ENCODE results near the gene CUX1.
"Not testable (repeated sequence)": the region's sequence is repeated elsewhere in the genome, so short reads cannot be mapped to it uniquely, and the experiment has no call there.

CUX1 gene

GRCh38 chr7:101921546-101922489 is 104.4 kb downstream of the CUX1 start:
- not testable (repeated sequence) for DNase-seq

GRCh38 chr7:101922631-101923601 is 105.5 kb downstream of the CUX1 start:
- DNase-seq, result no peak

GRCh38 chr7:101923602-101923985 is 106.2 kb downstream of the CUX1 start:
- DNase-seq, result no peak

DNA sequence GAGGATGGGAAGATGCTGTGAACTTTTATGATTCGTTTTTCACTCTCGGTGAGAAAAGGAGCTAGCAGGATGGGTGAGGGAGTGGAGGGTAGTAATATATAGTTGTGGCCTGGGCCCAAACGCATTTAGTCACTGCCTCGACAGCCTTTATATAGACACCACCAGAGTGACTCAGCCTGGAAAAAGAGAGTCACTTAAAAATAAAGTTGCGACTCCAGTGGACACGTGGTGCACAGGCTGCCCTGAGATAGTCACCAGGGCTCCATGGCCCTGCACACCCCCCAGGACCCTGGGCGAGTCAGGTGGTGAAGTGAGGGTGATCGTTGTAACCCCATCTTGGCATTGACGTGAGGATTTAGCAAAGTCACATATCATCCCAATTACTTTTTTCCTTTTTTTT is 106.7 kb downstream of the CUX1 start:
- DNase-seq, result peak in 1 of 2 donors; percentile 4

DNA sequence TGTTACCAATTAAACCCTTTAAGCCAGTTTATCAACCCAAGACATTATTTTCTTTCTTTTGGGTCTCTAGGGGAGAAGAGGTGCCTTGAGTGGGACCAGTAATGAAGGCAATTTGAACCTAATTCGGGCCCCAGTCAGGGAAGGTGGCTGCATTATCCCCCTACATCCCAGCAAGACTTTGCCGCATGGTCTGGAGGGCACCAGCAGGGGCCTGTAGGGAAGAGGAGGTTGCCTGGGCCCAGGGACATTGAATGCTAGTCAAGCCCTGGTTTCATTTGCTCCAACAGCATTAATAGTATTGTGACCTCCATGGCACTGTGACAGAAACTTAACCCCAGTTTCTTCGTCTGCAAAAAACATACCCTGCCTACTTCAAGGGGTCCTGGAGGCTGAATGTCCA is 108.8 kb downstream of the CUX1 start:
- DNase-seq, result no peak

- DNase-seq, result no peak
Observed at GRCh38 chr7:101927389-101927788, 110.0 kb downstream of the CUX1 start.

GRCh38 chr7:101927802-101928201 is 110.4 kb downstream of the CUX1 start:
- DNase-seq, result no peak

DNA sequence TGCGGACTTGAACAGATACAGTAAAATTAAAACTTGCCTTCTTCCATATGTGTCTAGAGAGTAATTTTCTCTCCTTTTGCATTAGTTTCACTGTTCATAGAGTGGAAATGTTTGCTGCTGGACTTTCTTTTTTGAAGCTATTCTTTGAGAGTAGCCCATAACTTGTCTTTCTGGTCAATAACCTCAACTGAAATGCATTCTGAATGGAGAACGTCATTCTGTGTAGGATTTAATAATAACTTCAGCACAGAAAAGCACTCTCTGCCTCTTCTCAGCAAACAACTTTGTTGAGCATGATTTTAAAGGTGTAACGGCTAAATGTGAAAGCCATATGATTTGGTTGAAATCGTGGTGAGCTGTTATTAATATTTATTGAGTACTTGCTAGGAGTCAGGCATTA is 111.8 kb downstream of the CUX1 start:
- no peak for DNase-seq

- DNase-seq, result not testable (repeated sequence)
Observed at GRCh38 chr7:101929911-101930310, 112.5 kb downstream of the CUX1 start.

DNA sequence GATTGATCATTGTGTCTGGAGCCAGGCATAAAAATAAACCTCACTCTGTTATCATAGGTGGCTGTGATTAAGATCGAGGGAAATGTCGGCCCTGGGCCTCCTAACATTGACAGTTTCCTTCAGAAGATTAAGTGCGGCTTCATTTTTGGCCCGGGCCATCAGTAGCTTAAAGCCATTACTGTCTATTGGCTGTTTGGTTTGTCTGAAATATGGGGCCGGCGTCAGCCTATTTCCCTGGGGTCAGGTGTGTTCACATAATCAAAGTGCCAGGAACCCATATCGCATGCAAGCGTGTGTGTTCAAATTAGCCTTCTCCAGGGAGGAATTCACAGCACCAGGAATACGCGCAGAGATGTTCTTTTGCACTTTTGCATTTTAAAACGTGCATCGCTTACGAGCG is 114.7 kb downstream of the CUX1 start:
- DNase-seq, result no peak

- no peak for DNase-seq
Observed at GRCh38 chr7:101933028-101933427, 115.6 kb downstream of the CUX1 start.

DNA sequence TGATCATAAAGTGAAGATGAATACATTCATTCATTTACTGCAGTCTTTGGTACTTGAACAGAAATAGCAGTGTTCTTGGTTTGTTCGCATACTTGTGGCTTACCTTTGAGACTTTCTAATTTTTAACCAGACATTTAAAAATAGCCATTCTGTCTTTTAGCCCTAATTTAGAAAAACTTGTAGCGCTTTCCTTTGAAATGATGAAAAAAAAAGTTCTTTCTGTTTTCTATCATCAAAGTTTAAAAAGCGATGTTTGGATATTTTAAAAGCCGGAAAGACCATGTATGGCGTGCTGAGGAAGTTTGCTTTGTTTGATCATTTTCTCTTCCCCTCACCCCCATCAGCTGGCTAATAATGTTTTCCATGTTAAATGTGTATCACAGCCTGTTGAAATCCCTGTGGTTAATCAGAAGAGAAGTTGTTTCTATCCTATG is 116.3 kb downstream of the CUX1 start:
- DNase-seq, result no peak

GRCh38 chr7:101934618-101935017 is 117.2 kb downstream of the CUX1 start:
- no peak for DNase-seq

DNA sequence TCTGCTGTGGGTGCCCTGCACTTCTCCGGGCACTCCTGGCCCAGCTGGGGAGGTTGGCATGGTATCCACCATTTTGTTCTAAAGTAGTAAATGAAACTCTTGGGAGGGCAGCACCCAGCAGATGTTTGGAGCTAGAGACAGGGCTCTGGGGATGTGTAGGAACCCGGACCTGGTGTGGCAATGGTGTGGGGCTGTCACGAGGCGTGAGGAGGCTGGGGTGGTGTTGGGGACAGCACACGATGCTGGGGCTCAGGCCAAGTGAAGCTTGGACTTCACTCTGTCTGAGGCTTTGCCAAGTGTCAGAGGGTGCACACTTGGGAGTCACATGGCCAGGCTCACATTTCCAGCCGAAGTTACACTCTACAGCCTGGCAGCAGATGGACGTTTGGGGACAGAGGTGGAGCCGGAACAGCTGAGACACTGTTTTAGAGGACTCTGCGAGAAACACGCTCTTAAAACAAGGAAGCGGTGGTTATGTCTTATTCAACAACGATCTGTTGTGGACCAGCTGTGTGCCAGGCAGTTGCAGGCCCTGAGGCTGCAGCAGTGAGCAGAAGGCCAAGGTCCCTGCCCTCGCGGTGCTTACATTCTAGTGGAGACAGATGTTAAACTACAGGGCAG is 118.2 kb downstream of the CUX1 start:
- DNase-seq, result no peak

DNA sequence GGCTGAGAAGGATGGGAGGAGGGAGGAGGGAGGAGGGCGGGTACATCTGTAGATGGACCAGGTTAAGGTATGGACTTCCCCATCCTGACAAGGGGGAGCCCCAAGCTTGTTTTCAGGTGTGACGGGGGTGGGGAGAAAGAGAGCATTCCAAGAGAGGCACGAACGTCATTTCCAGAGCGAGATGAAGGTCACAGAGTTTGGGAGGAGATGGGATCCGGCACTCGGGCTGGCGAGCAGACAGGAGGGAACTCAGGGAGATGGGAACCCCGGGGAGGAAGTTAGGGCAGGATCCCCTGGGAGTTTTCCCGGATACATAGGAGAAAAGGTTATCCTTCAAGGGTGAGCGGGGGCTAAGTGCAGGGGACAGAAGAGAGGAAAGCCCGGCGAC is 118.8 kb downstream of the CUX1 start:
- no peak for DNase-seq

DNA sequence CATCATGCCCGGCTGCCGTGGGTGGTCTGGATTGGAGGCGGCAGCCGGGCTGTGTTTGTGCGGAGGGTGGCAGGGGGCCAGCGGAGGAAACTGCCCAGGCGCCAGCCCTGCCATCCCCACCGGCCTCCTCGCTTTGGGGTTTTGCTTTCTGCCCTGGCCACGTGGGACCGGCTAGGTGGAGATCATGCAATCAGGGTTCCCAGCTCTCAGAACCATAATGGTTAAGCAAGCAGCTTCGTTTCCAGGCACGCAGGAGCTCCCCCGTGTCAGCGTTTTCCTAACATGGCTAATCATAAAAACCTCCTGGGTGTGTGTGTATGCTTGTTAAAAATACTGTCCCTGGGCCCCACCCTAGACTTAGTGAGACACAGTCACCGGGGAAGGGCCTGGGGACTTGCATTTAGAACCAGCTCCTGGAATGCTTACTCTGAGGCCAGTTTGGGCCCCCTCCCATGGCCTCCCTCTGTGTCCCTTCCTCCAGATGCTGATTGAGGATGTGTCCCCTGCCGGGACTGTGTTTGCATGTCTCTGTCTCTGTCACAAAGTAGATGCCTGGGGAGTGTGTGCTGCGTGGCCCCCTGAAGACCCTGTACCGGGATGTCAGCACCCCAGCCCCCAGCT is 119.3 kb downstream of the CUX1 start:
- DNase-seq, result no peak

DNA sequence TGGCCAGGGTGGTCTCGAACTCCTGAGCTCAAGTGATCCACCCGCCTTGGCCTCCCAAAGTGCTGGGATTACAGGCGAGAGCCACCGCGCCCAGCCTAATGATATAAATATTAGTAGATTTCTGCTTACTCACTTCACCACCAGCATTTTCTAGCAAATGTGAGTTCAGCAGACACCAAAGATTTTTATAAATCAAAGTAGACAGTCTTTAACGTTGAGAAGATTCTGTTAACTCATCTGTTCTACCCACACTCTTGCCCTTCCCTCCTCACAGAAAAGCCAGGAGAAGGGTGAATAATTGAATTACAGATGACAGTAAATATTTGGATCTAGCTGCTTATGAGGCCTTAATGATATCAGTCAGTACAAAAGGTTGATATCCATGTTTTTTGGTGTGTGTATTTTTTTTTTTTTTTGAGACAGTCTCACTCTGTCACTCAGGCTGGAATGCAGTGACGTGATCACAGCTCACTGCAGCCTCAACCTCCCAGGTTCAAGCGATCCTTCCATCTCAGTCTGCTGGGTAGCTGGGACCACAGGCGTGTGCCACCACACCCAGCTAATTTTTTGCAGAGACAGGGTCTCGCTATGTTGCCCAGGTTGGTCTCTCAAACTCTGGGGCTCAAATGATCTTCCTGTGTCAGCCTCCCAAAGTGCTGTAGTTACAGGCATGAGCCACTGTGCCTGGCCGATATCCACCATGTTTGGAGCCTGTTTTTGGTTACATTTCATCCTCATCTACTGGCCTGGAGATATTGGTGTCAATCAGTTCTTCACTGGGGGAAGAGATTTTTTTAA is 120.5 kb downstream of the CUX1 start:
- no peak for DNase-seq

DNA sequence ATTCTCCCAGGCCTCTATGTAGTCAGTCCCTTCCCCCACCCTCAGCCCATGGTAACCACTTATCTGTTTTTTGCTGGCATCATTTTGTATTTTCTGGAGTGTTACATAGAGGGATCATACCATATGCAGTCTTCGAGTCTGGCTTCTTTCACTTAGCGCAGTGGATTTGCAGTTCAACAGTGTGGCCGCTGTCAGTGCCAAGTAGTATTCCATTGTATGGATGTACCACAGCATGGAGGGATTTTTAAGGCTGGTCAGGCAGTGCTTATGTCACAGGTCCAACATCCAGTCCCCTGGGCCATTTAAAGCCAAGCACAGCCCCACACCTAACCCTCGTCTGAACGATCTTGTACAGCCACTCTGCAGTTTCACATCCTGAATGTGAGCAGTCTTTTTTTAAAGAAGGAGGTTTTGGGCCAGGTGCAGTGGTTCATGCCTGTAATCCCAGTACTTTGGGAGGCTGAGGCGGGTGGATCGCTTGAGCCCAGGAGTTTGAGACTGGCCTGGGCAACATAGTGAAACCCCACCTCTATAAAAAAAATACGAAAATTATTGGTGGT is 121.8 kb downstream of the CUX1 start:
- no peak for DNase-seq

- no peak for DNase-seq
Observed at GRCh38 chr7:101940151-101940550, 122.7 kb downstream of the CUX1 start.

- no peak for DNase-seq
Observed at GRCh38 chr7:101940830-101941229, 123.4 kb downstream of the CUX1 start.

All from activated CD4-positive, alpha-beta T cell treated with anti-CD3 and anti-CD28 coated beads for 4 hours (primary cell).